ENCODE data around the gene NAA80.

- TF ChIP-seq YY1 (IDR thresholded peaks at IDR 0.05; ENCODE audit: low read depth) (no peak), EGR1 (IDR thresholded peaks at IDR 0.05) (no peak), ZBTB7A (IDR thresholded peaks at IDR 0.05; ENCODE audit: low read depth) (no peak), REST (IDR thresholded peaks at IDR 0.05; ENCODE audit: low read depth) (no peak), TEAD4 (IDR thresholded peaks at IDR 0.05) (no peak), EP300 (IDR thresholded peaks at IDR 0.05; ENCODE audit: borderline replicate concordance) (no peak), TAF1 (IDR thresholded peaks at IDR 0.05; ENCODE audit: low read depth) (no peak), MAX (IDR thresholded peaks at IDR 0.05) (no peak), USF1 (IDR thresholded peaks at IDR 0.05) (no peak), RAD21 (IDR thresholded peaks at IDR 0.05; ENCODE audit: low read depth) (no peak)
Measured at GRCh38 chr3:50323092-50323600, 23.9 kb upstream of the NAA80 start.
